T1000 (cell line): ENCODE results near the gene TNN.
"Not testable (repeated sequence)": the region's sequence is repeated elsewhere in the genome, so short reads cannot be mapped to it uniquely, and the experiment has no call there.

ENCODE experiments used
- DNase-seq: peaks from one replicate; lab custom pipeline; 2025; ENCODE audit warnings: mixed read lengths; lab: John Stamatoyannopoulos, UW

TNN gene

DNA sequence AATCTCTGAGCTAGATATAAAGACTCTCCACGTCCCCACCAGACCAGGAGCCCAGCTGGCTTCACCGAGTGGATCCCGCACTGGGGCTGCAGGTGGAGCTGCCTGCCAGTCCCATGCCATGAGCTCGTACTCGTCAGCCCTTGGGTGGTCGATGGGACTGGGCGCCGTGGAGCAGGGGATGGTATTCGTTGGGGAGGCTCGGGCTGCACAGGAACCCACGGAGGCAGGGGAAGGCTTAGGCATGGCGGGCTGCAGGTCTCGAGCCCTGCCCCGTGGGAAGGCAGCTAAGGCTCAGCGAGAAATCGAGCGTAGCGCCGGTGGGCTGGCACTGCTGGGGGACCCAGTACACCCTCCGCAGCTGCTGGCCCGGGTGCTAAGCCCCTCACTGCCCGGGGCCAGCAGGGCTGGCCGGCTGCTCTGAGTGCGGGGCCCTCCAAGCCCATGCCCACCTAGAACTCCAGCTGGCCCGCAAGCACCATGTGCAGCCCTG, 40.7 kb downstream of the TNN start:
- not testable (repeated sequence) for DNase-seq

DNA sequence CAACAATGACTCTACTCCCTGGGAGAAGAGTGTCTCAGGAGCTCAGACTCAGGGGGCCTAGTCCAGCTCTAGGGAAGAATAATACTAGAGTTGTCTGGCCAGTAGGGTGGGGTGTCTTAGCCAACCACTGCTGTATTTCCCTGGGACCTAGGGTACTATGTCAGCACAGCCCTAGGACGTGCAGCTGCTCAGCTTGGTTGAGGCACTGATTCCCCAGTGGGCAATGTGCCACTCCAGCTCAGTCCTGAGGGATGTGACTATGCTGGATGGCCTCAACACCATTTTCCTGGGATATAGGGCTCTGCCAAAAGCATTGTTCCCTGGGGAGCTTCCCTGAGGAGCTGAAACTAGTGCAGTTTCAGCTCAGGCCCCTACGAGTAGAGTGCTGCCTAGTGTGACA, 47.4 kb downstream of the TNN start:
- no peak for DNase-seq

DNA sequence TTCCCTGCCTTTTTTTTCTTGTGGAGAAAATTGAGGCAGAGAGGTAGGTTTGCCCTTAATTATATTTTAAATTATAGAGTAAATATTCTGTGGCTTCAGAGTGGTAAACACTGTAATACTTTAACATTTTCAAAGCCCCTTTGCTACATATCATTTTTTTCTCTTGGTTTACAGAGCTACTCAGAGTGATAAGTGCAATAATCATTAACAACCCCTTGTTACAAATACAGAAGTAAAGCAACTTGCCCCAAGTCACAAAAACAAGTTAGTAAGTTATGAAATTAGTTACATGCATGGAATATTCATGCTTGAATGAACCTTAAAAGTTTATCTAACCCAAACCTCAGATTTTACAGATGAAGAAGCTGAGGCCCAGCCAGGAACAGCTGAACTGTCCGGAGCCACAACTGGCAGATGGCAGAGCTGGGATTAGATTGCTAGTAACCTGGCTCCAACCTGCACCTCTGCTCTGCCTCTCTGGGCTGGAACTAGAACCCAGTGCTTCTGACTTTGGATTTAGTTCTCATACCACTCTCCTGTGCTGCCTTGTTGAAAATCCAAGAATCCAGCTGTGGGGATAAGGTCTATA, 48.7 kb downstream of the TNN start:
- no peak for DNase-seq

DNA sequence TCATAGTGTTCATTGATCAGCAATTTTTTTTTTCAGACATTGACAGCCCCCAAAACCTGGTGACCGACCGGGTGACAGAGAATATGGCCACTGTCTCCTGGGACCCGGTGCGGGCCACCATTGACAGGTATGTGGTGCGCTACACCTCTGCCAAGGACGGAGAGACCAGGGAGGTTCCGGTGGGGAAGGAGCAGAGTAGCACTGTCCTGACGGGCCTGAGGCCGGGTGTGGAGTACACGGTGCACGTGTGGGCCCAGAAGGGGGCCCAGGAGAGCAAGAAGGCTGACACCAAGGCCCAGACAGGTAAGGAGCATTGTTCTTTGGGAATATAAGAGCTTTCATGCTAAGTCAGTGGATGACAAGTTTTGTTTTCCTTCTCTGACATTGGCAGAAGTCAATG, 49.3 kb downstream of the TNN start:
- DNase-seq = no peak

DNA sequence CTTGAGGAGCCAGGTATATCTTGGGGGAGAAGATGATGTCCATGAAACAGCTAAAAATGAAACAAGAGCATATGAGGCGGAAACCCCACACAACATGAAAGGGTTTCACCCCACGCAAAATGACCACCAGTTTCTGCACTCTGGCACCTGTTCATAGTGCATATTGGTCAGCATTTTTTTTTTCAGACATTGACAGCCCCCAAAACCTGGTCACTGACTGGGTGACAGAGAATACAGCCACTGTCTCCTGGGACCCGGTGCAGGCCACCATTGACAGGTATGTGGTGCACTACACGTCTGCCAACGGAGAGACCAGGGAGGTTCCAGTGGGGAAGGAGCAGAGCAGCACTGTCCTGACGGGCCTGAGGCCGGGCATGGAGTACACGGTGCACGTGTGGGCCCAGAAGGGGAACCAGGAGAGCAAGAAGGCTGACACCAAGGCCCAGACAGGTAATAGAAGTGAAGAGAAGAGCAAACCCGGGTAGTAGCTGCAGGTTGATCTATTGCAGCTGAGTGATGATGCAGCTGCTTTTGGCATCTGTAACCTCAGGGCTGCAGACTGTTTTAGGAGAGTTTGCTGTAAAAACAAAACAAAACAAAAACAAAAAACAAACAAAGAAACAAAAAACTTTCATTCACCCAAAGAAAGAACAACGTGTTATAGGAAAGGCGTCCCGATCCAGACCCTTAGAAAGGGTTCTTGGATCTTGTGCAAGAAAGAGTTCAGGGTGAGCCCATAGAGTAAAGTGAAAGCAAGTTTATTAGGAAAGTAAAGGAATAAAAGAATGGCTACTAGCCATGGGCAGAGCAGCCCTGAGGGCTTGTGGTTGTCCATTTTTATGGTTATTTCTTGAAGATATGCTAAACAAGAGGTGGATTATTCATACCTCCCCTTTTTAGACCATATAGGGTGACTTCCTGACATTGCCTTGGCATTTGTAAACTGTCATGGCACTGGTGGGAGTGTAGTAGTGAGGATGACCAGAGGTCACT, 51.0 kb downstream of the TNN start:
- no peak for DNase-seq

DNA sequence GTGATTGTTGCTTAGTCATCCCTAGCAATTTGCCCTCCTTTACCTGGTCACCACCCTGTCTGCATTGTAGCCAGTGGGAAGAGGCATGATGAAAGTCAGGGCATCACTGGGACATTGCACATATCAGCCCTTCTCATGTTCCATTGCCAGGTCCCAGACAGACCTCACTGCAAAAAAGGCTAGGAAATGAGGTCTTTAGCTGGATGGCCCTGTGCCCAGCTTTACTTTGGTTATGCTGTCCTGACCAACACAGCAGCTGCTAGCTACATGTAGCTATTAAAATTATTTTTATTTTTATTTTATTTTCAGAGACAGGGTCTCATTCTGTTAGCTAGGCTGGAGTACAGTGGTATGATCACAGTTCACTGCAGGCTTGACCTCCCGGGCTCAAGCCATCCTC, 52.9 kb downstream of the TNN start:
- no peak for DNase-seq

DNA sequence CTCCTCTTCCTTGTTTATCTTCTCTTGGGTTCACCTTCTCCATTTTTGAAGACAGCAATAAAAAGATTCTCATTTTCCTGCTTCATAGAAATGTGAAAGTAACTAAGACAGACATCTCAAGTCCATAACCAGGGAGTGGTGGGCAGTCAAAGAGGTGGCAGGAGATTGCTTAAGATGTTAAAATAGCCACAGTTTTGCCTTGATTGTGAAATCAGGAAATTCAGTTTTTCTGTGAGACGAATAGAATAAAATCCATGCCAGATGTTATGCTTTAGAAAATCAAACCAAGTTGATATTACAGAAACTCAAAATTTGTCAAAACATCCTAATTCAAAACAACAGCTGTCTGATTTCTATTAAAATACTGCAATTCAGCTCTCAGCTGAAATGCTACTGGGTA, 57.2 kb downstream of the TNN start:
- DNase-seq = no peak

DNA sequence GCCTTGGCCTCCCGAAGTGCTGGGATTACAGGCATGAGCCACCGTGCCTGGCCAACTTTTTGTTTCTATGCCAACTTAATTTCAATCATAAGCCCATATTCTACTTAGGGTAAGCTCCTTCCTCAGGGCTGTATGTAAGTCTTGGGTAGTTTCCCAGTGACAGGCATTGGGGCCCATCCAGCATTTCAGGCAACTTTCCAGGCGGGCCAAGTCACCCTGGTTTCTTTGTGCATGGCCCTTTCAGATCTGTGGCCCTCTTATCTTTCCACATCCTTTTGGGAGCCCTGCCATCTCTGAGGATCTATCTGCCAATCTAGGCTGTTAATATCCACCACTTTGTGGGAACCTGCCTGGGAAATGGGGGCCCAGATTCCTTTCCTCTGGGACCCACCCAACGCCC, 58.7 kb downstream of the TNN start:
- DNase-seq = no peak

DNA sequence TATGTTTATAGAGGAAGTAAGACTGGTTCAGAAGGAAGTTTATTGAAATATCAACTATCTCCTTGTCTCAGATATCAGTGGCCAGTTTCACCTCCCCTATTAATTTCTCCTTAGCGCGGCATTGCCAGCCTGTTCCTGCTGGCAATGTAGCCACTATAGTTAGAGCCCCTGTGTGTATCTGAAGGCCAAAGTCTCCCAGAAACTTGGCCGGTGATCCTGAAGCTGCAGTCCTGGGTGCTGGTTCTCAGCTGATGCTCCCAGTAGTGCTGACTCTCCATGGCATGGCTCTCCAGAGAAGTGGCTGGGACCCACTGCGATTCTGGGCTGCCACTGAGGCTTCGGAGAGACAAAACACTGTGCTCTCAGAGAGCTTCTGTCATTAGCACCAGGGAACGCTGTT, 59.9 kb downstream of the TNN start:
- DNase-seq = no peak

DNA sequence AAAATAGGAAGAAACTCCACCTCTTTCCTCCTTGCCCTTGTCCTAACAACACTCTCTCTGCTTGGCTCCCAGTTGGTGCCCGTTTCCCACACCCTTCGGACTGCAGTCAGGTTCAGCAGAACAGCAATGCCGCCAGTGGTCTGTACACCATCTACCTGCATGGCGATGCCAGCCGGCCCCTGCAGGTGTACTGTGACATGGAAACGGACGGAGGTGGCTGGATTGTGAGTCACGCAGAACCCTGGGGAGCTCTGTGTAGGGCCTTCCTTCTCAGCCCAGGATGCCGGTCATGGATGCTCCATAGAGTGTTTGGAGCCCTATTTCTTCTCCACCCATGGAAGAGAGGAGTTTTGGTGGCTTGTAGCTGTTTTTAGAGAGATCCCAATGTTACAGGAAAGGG, 60.9 kb downstream of the TNN start:
- DNase-seq = no peak

DNA sequence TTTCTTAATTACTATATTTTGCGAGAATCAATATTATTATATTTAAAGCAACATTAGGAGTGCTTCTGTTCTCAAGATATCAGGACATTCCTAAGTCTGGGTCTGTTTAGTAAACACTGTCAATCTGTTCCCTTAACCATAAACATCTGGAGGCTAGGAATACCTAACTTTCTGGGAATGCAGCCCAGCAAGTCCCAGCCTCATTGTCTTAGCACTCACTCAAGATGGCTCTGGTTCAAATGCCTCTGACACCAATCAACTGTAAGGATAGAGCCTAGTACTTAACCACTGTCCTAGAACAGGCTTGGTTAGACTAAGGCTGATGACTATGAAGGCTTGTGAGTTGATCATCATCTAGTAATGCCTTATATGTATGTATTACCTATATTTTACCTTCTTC, 61.5 kb downstream of the TNN start:
- no peak for DNase-seq

DNA sequence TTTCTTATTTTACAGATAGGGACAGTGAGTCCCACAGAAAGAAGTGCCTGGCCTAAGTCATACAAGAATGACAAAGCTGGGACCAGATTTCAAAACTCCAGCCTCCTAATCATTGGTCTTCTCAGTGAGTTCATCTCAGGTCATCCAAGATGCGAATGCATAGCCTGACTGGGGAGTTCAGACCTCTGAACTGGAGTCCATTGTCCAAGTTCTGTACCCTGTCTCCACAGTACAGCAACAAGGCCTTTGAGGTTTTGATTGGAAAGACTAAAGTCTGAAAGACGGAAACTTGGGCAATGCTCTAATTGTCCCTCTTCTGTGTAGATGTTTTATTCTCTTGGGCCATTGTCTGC, 62.0 kb downstream of the TNN start:
- DNase-seq = no peak

DNA sequence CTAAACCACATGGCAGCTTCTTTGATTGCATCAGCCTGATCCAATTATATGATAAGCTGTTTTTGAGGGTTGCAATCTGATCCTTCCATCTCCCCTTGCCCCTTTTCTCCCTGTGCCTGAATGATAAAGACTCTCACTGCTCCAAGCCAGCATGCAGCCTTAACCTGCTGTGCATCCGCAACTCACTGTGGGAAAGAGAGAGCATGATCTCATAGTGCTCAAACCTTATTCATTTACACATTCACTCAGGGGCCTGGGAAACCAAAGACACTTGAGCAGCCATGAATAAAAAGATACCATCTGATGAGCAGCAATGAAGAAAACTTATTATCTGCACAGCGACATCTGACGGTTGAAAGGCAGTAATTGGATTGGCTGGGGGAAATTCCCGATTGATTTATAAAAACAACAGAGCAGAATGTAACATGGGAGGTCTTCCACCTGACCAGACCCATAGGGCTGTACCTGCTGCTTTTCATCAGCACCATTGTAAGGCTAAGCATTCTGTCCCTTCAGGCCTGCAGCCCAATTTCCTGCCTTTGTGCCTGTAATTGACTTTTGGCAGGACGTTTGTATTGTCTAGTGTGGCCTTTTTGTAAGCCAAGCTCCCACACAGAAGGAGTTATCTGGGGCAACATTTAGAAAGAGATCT, 62.5 kb downstream of the TNN start:
- no peak for DNase-seq

DNA sequence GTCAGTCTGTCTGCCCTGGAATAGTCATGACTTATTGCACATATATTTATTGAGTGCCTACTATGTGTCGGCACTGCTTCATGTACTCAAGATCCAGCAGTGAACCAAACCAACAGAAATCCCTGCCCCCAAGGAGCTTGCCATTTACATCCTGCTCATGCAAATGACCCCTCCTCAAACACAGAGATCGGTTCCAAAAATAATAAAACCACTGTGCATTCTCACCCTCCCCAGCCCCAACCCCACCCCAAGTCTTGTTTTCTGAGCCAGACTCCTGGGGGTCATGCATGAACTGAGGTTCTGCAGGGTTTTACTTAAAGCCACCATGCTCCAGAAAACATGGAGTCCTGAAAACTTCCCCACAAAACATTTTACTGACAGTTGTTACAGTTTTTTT, 63.0 kb downstream of the TNN start:
- no peak for DNase-seq

DNA sequence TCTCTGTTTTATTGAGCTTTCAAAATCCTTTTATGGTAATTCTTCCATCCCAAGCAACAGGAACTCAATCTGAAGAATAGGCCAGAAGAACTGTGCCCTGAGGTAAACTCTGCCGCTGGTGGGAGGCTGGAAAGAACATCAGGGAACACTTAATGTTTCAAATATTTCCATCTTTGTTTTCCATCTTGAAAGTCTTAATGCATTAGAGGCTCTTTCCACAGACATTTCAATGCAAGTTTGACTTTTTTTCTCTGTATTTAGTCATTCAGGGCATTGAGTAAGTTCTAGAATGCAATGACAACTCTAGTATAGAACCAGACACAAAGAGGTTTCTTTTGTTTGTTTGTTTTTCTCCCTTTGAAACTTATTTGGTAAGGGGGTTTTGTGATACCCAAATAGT, 63.5 kb downstream of the TNN start:
- DNase-seq = no peak

DNA sequence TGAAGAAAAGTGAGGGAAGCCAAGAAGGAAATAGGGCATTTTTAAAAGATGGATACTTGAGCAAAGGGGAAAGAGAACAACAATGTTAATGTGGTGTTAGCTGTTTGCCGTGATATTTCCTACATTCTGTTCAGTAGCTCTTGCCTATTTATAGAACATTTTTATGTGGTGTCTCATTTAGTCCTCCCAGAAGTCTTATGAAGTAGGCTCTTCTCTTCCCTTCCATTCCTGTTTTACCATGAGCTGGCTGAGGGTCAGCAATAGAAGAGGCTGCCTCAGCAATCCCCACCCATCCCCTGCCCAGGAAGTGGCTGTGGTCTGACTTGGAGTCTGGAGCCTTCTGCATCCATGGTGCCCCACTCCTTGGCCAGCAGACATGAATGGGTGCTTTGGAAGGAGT, 64.8 kb downstream of the TNN start:
- DNase-seq = no peak

DNA sequence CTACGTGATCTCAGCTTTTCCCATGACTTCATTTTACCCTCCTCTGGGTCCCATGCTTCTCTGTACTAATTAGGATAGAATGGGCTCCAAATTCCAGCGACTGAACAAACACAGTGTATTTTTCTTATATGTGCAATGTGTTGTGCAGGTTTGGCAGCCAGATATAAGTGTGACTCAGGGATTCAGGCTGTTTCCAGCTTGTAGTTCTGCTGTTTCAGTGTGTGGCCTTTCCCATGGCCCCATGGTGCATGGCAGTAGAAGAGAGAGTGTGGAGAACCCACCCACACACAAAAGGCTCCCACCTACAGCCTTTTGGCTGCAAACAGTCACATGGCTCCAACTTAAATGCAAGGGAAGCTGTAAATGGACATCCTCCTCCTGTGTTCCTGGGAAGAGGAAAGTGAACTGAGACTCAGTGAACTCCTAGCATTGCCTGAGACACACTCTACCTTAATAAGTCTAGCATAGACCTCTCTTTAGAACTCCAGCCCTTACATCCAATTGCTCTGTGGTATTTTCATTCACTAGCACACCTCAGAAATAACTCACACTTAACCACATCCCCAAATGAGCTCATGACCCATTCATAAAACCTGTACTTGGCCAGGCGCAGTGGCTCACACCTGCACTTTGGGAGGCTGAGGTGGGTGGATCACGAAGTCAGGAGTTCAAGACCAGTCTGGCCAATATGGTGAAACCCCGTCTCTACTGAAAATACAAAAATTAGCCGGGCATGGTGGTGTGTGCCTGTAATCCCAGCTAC, 66.2 kb downstream of the TNN start:
- no peak for DNase-seq

DNA sequence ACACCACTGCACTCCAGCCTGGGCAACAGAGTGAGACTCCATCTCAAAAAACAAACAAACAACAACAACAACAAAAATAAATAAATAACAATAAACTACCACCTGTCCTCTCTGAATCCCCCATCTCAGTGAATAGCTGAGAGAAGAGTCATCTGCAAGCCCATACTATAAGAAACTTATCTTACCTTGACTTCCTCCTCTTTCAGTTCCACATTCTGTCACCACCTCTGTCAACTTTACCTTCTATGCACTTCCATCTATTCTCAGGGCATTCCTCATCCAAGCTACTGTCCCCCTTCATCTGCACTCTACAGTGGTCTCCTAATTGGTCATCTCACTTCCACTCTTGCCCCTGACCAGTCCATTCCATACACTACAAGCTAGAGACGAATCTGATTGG, 66.9 kb downstream of the TNN start:
- no peak for DNase-seq

DNA sequence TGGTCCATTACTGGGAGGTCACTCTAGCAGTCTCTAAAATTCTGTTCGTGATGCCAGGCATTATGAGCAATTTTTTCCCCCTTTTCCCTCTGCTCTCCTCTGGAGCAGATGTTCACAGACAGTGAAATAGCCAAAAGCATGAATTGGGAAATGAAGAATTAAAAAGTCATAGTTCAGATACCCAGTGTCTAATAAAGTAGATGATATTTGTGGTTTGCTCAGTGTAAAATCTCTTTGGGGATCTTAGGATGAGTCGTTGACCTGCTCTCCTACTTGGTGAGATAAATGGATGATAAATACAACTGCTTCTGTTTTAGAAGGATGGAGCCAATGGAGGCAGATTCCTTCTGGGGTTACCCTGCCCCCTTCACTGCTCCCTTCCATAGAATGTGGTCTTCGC, 68.6 kb downstream of the TNN start:
- DNase-seq = no peak

DNA sequence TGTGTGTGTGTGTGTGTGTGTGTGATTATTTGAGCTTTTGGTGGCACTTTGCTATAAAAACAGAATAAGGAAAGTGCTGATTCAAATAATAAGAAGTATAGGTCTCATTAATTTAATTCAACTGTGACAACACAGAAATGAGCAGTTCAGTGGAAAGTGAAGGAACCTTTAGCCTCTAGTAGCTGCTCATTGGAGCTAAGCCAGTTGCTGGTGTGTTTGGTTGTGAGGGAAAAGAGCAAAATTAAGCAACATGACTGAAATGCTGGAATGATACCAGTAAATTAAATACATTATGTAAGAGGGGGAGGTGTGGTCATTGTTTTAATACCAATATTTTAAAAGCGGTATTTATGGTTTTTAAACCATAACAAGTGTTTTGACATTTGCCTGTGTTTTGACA, 69.7 kb downstream of the TNN start:
- no peak for DNase-seq

DNA sequence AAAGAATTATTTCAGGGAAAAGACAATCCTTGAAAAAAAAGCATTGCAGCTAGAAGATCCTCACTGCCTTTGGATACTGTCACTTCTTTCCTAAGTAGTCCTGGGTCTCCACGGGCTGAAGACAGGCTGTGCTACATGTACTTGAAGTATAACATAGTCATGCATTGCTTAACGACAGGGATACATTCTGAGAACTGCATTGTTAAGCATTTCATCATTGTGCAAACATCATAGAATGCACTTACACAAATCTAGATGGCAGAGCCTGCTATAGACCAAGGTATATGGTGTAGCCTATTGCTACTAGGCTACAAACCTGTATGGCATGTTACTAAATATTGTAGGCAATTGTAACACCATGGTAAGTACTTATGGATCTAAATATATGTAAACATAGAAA, 70.9 kb downstream of the TNN start:
- no peak for DNase-seq

DNA sequence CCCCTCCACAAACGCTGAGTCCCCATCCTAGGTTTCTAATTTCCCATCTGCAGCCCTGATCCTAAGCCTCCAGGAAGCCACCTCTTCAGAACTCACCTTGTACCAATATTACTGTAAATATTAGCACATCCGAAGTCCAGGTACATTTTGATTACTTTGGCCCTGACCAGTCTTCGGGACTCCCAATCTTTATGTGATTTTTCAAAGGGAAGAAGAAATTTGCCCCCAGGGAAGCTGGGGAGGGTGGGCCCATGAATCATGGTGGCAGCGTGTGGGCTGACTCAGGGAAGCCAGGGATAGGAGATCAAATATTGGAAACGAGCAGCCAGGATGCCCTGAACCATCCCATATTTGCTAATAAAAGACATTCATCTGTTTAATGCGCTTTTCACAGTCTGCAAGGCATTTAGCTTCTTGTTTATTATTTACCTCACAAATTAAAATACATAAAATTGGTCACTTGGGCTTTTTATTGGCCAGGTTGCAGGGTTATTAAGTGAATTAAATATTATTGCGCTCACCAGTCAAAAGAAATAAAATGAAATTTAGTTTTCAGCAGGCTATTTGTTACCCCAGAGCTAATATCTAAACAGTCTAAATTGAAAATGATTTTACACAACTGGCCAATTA, 78.4 kb downstream of the TNN start:
- no peak for DNase-seq
